HepG2 (cell line): ENCODE results near the gene CD14. TPM values are rescaled to one million over a fixed set of nuclear protein-coding genes. Genes with fewer than 3 reads are reported as not detected.

Experiments used
- ATAC-seq: fragments of 200-7000 bp; cut with Tn5 transposase; 3 replicates; pipeline ENCODE4 v1.9.1; 2020; ENCODE audit warnings: mild to moderate bottlenecking, moderate library complexity
- BruUV-seq: library from RNA; stranded (reverse); fragments of 400-500 nt; replicated peaks from 2 replicates; lab custom pipeline; 2021; lab: Mats Ljungman, UMichigan
- CTCF ChIA-PET: fragments of 300-600 bp; formaldehyde crosslinking; extraction: SDS; loops from one replicate; lab custom pipeline; 2021; ENCODE audit warnings: low total read pairs, inconsistent platforms, low intra/inter-chr PET ratio; lab: Yijun Ruan, JAX
- POLR2A ChIA-PET: fragments of 350-600 bp; sonication (Branson Sonifier 250); formaldehyde crosslinking; loops from one replicate; lab custom pipeline; 2020; ENCODE audit warnings: antibody characterized with exemption, inconsistent platforms; lab: Yijun Ruan, JAX
- DNase-seq: peaks from one replicate; pipeline ENCODE4 v3.0.0-alpha.2; 2015; ENCODE audit warnings: low spot score
- FAIRE-seq: peaks from 3 replicates; lab custom pipeline; 2011; peaks lifted over from hg19 to GRCh38; lab: Jason Lieb, UNC
- H2AFZ ChIP-seq: one replicate; pipeline ENCODE4 v1.6.1; 2011; ENCODE audit warnings: low read length, inconsistent platforms
- H3K27ac ChIP-seq: fragments of 300-600 bp; 3 replicates; pipeline ENCODE4 v1.8.0; 2011; ENCODE audit warnings: mixed run types, mild to moderate bottlenecking, mixed read lengths, low read length, inconsistent platforms; ENCODE audit not compliant: insufficient read depth; ENCODE audit errors: extremely low read length
- H3K27me3 ChIP-seq, 2 experiments: fragments of 200-600 bp in 1 of 2; 2 replicates in 1 of 2; 3 replicates in 1 of 2; pipeline versions ENCODE4 v1.6.0 to v1.8.0; 2011; ENCODE audit warnings: low read length in 2 of 2, mild to moderate bottlenecking in 2 of 2, moderate library complexity in 2 of 2, inconsistent platforms in 1 of 2; ENCODE audit not compliant: insufficient read depth in 2 of 2, control insufficient read depth in 1 of 2
- H3K36me3 ChIP-seq, 2 experiments: fragments of 200-600 bp in 1 of 2; replicated peaks in 1 of 2; 2 replicates in 1 of 2; 3 replicates in 1 of 2; pipeline versions ENCODE4 v1.5.1 to v1.8.0; 2011; ENCODE audit warnings: low read length in 2 of 2, inconsistent platforms in 1 of 2; ENCODE audit not compliant: insufficient read depth in 2 of 2, control insufficient read depth in 1 of 2
- H3K4me1 ChIP-seq: 2 replicates; pipeline ENCODE4 v1.5.1; 2012; ENCODE audit warnings: low read length, inconsistent platforms; ENCODE audit not compliant: insufficient read depth
- H3K4me2 ChIP-seq: 2 replicates; pipeline ENCODE4 v1.6.0; 2011; ENCODE audit warnings: low read depth, low read length, inconsistent platforms
- H3K4me3 ChIP-seq, 3 experiments: fragments of 200-600 bp in 1 of 3; sonication (generic), shearing (Covaris generic) in 1 of 3; replicated peaks in 1 of 3; 2 replicates each; pipeline ENCODE4 v1.5.1; 2011 to 2016; ENCODE audit warnings: low read length in 3 of 3, inconsistent platforms in 2 of 3, low read depth in 2 of 3, mild to moderate bottlenecking in 2 of 3, control low read depth in 1 of 3, mixed read lengths in 1 of 3; ENCODE audit not compliant: insufficient read depth in 1 of 3
- H3K79me2 ChIP-seq: one replicate; pipeline ENCODE4 v1.6.1; 2011; ENCODE audit warnings: low read length, inconsistent platforms; ENCODE audit not compliant: insufficient read depth
- H3K9ac ChIP-seq: 2 replicates; pipeline ENCODE4 v1.6.0; 2011; ENCODE audit warnings: mild to moderate bottlenecking, low read depth, low read length, inconsistent platforms; ENCODE audit not compliant: insufficient read depth
- H3K9me3 ChIP-seq: 2 replicates; pipeline ENCODE4 v1.5.1; 2012; ENCODE audit warnings: mild to moderate bottlenecking, low read length
- H4K20me1 ChIP-seq: 2 replicates; pipeline ENCODE4 v1.6.0; 2011; ENCODE audit warnings: inconsistent platforms, mild to moderate bottlenecking, low read length, moderate library complexity; ENCODE audit not compliant: insufficient read depth
- ARNT ChIP-seq: fragments of 450-650 bp; IDR thresholded peaks from 2 replicates; pipeline ENCODE4 v1.6.1; 2017
- DBP ChIP-seq: sonication (generic); formaldehyde crosslinking; IDR thresholded peaks from 2 replicates; pipeline ENCODE4 v1.4.0; 2020; ENCODE audit warnings: missing genetic modification reagents; ENCODE audit errors: not compliant biosample characterization
- E2F1 ChIP-seq: sonication (generic); formaldehyde crosslinking; IDR thresholded peaks from 2 replicates; pipeline ENCODE4 v1.5.0; 2020; ENCODE audit warnings: missing genetic modification reagents
- HMGXB3 ChIP-seq: sonication (generic); formaldehyde crosslinking; IDR thresholded peaks from 2 replicates; pipeline ENCODE4 v1.4.0; 2020; ENCODE audit warnings: missing genetic modification reagents, borderline replicate concordance
- MLX ChIP-seq: IDR thresholded peaks from 2 replicates; pipeline ENCODE4 v1.6.1; 2016
- U2AF1 ChIP-seq: fragments of 200-400 bp; formaldehyde crosslinking; optimal IDR thresholded peaks from 2 replicates; pipeline ENCODE3; 2017; ENCODE audit warnings: mild to moderate bottlenecking, low read depth, low read length
- ZBTB38 ChIP-seq: sonication (generic); formaldehyde crosslinking; IDR thresholded peaks from 2 replicates; pipeline ENCODE4 v1.5.1; 2020; ENCODE audit warnings: mild to moderate bottlenecking, missing genetic modification reagents
- ZNF10 ChIP-seq: sonication (generic); formaldehyde crosslinking; IDR thresholded peaks from 2 replicates; pipeline ENCODE4 v1.4.0; 2020; ENCODE audit warnings: mild to moderate bottlenecking, low read depth, missing genetic modification reagents, borderline replicate concordance
- ZNF432 ChIP-seq: sonication (generic); formaldehyde crosslinking; IDR thresholded peaks from 2 replicates; pipeline ENCODE4 v1.5.0; 2020; ENCODE audit warnings: missing genetic modification reagents, mild to moderate bottlenecking, borderline replicate concordance
- ZNF558 ChIP-seq: sonication (generic); formaldehyde crosslinking; IDR thresholded peaks from 2 replicates; pipeline ENCODE4 v1.9.0; 2022; ENCODE audit warnings: mild to moderate bottlenecking, missing genetic modification reagents, borderline replicate concordance
- ZNF841 ChIP-seq: sonication (generic); formaldehyde crosslinking; IDR thresholded peaks from 2 replicates; pipeline ENCODE4 v1.8.1; 2023; ENCODE audit warnings: missing genetic modification reagents, borderline replicate concordance
- ZSCAN29 ChIP-seq: sonication (generic); formaldehyde crosslinking; conservative IDR thresholded peaks from 2 replicates; pipeline ENCODE4 v1.4.0; 2020; ENCODE audit warnings: mild to moderate bottlenecking, missing genetic modification reagents
- in situ Hi-C: cut with HindIII; loops from 2 replicates; pipeline ENCODE4 v1.10.0; 2017; ENCODE audit warnings: low pct_unique_long_range_greater_than_20kb; ENCODE audit not compliant: extremely low pct_ligation_motif_present
- intact Hi-C: fragments of 100-400 bp; cut with micrococcal nuclease; formaldehyde crosslinking; loops from one replicate; pipeline ENCODE4 v1.10.0; 2022; ENCODE audit not compliant: unreplicated experiment
- polyA plus RNA-seq, 8 experiments: library from polyadenylated mRNA; depleted of rRNA in 3 of 8; stranded (reverse) in 7 of 8; unstranded in 1 of 8; fragments of >200 nt; fragmentation: Illumina TruSeq in 4 of 8; extraction: Trizol in 4 of 8; gene quantifications; 2 replicates each; pipeline versions ENCODE4 v1.2.1 to v1.2.3, GENCODE V29; 2011 to 2016; ENCODE audit warnings: low read depth in 4 of 8, missing spikeins in 1 of 8, mixed read lengths in 1 of 8; ENCODE audit not compliant: insufficient read depth in 1 of 8
- total RNA-seq, 5 experiments: library from RNA; depleted of rRNA; stranded (reverse); fragments of >200 nt; fragmentation: Illumina TruSeq; extraction: Trizol; gene quantifications; 2 replicates each; pipeline ENCODE4 v1.2.3, GENCODE V29; 2016; ENCODE audit warnings: low read depth in 1 of 5

Gene CD14
- total and polyA plus RNA-seq, 2 of the 13 experiments (the other 11 are each of a cell fraction or from before 2014, with no cell fraction given), result 1.7 to 4.7 TPM

GRCh38 chr5:140608722-140609121 is 24.3 kb downstream of the CD14 start:
- Histone ChIP-seq H3K79me2 (no peaks in the 10 kb centered on the region), H3K27ac (no peak overlapping the region), H2AFZ (no peak overlapping the region), H3K36me3 (no peaks in the 10 kb centered on the region), H3K9ac (no peak overlapping the region), H4K20me1 (no peaks in the 10 kb centered on the region), H3K4me2 (no peak overlapping the region), H3K9me3 (no peaks in the 10 kb centered on the region), H3K4me3 (no peak overlapping the region), H3K27me3 (no peaks in the 10 kb centered on the region), H3K4me1 (peaks cover 73% of the 10 kb centered on the region)
- intact Hi-C loops (no loop called here), in situ Hi-C loops (no loop called here)
- ATAC-seq (no peak), FAIRE-seq (no peak), DNase-seq (no peak)
- TF ChIP-seq ZSCAN29 (CRISPR knock-in tag) (no peak), U2AF1 (no peak), ZNF432 (CRISPR knock-in tag) (no peak), ZNF841 (CRISPR knock-in tag) (no peak), ARNT (no peak), HMGXB3 (no peak), E2F1 (no peak), ZNF10 (no peak), DBP (CRISPR knock-in tag) (no peak), ZBTB38 (CRISPR knock-in tag) (no peak), MLX (no peak), ZNF558 (CRISPR knock-in tag) (no peak)
- no TSS peak for BruUV-seq
- CTCF ChIA-PET, result no interaction called here
- POLR2A ChIA-PET, result no interaction called here
